H1 (cell line): ENCODE measurements around the gene TMEM225B. TPM values are rescaled to one million over a fixed set of nuclear protein-coding genes. Genes with fewer than 3 reads are reported as not detected.

Experiments
- CHD2 ChIP-seq: IDR thresholded peaks from 2 replicates; pipeline ENCODE4 v1.6.1; 2012; ENCODE audit warnings: low read length, improper control_type of control experiment
- EZH2 ChIP-seq: fragments of 200-600 bp; sonication (generic); IDR thresholded peaks from 2 replicates; pipeline ENCODE4 v1.7.1; 2012; ENCODE audit warnings: low read depth, mild to moderate bottlenecking, moderate library complexity, low read length, inconsistent platforms; ENCODE audit not compliant: severe bottlenecking
- RAD21 ChIP-seq, 2 experiments: IDR thresholded peaks in 1 of 2; conservative IDR thresholded peaks in 1 of 2; 2 replicates each; pipeline ENCODE4 v1.6.1; 2011; ENCODE audit warnings: low read depth in 2 of 2, low read length in 2 of 2, improper control_type of control experiment in 1 of 2, inconsistent platforms in 1 of 2, mild to moderate bottlenecking in 1 of 2, moderate library complexity in 1 of 2
- TAF7 ChIP-seq: optimal IDR thresholded peaks from 2 replicates; pipeline ENCODE3; 2011; ENCODE audit warnings: low read depth, mild to moderate bottlenecking, inconsistent platforms, low read length, moderate library complexity, borderline replicate concordance
- polyA plus RNA-seq, 7 experiments: library from polyadenylated mRNA; depleted of rRNA in 3 of 7; stranded (reverse) in 5 of 7; unstranded in 2 of 7; fragments of >200 nt in 5 of 7; fragments of 200-250 nt in 2 of 7; gene quantifications; 1 replicate in 5 of 7; 2 replicates in 1 of 7; 4 replicates in 1 of 7; pipeline versions ENCODE4 v1.2.1 to v1.2.3, GENCODE V29; 2011 to 2013; ENCODE audit warnings: missing spikeins in 2 of 7, mixed read lengths in 2 of 7
- total RNA-seq: library from RNA; stranded (reverse); fragmentation: NEBNext Ultra II Directional; extraction: Animal tissue kit (Norgen Biotek cat#: 25700); gene quantifications from 2 replicates; pipeline ENCODE4 v1.2.1, GENCODE V29; 2021

Gene TMEM225B
- total and polyA plus RNA-seq, 2 of the 8 experiments (the other 6 are each of a cell fraction or from before 2014, with no cell fraction given), result 0.68 TPM; not detected in 1

DNA sequence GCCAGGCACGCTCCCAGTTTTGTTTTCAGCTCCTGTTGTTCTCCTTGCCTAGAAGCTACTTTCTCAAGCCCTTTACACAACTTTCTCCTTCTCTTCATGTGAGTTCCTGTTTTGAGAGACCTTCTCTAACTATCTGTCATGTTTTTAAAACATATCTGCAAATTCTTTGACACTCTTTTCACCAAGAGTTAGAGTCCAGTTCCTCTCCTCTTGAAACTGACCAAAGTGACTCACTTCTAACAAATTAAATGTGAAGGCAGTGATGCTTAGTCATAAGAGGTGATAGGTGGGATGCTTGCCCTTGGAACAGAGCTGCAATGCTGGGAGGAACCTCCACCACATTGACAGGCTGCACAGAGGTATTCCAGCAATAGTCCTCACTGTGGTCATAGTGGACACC, 44.0 kb downstream of the TMEM225B start (continued):
- TF ChIP-seq TAF7 (no peak), EZH2 (no peak), CHD2 (no peak), RAD21 (IDR thresholded peaks at IDR 0.05 in 1 of 2, conservative IDR thresholded peaks at IDR 0.05 in 1 of 2; ENCODE audit: low read depth in 2 of 2, low read length in 2 of 2) (no peak)
